Endothelial cell (in vitro differentiated cells): ENCODE results near the gene KLHDC9. TPM values are rescaled to one million over a fixed set of nuclear protein-coding genes. Genes with fewer than 3 reads are reported as not detected.

Source experiments
- DNase-seq: peaks from one replicate; pipeline ENCODE4 v3.0.0; 2021; ENCODE audit warnings: low spot score
- H3K27ac Mint-ChIP-seq: one replicate; pipeline ENCODE4 v1.8.0; 2021; ENCODE audit warnings: mixed read lengths, inconsistent platforms; ENCODE audit not compliant: unreplicated experiment
- H3K27me3 Mint-ChIP-seq: one replicate; pipeline ENCODE4 v1.8.0; 2021; ENCODE audit warnings: mild to moderate bottlenecking, moderate library complexity, mixed read lengths, inconsistent platforms; ENCODE audit not compliant: unreplicated experiment
- H3K36me3 Mint-ChIP-seq: one replicate; pipeline ENCODE4 v1.8.0; 2021; ENCODE audit warnings: mild to moderate bottlenecking, low read depth, mixed read lengths, inconsistent platforms; ENCODE audit not compliant: unreplicated experiment
- H3K4me1 Mint-ChIP-seq: one replicate; pipeline ENCODE4 v1.8.0; 2021; ENCODE audit warnings: mild to moderate bottlenecking, mixed read lengths, inconsistent platforms; ENCODE audit not compliant: unreplicated experiment
- H3K4me3 Mint-ChIP-seq: one replicate; pipeline ENCODE4 v1.8.0; 2021; ENCODE audit warnings: mild to moderate bottlenecking, mixed read lengths, inconsistent platforms; ENCODE audit not compliant: unreplicated experiment
- H3K9me3 Mint-ChIP-seq: one replicate; pipeline ENCODE4 v1.8.0; 2021; ENCODE audit warnings: mixed read lengths, inconsistent platforms; ENCODE audit not compliant: unreplicated experiment
- total RNA-seq: library from RNA; stranded (reverse); fragmentation: NEBNext Ultra II Directional; extraction: Animal tissue kit (Norgen Biotek cat#: 25700); gene quantifications from one replicate; pipeline ENCODE4 v1.2.1, GENCODE V29; 2021; ENCODE audit not compliant: unreplicated experiment
- TF ChIP-seq, protein P1 (sequence below): fragments of 200-600 bp; sonication (generic); IDR thresholded peaks from one replicate; pipeline ENCODE4 v1.5.0; 2021; ENCODE audit warnings: antibody characterized with exemption; ENCODE audit not compliant: unreplicated experiment

The KLHDC9 gene
- total RNA-seq, 1 donor from 2014 or later = 7.3 TPM

DNA sequence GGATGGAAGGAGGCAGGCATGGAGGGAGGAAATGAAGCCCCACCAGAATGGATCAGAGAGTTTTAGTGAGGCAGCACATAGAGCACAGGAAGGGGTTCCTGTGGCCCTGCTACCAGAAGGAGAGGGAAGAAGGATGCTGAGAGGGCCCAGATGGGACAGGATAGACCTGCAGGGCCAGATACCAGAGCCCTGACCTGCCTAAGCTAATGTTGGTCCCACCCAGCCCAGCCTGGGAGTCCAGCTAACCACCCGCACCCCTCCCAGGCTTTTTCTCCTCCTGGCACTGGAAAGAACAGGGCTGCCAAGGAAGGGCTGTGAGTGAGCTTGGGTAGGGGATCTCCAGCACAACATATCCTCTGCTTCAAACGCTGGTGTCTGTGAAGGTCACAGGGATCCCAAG, 15.7 kb upstream of the KLHDC9 start:
- peaks cover 7% of the 10 kb centered on the region for H3K4me1 Mint-ChIP-seq
- H3K4me3 Mint-ChIP-seq = no peak overlapping the region
- no peaks in the 10 kb centered on the region for H3K9me3 Mint-ChIP-seq
- no peak overlapping the region for H3K27ac Mint-ChIP-seq
- TF ChIP-seq, protein P1, sequence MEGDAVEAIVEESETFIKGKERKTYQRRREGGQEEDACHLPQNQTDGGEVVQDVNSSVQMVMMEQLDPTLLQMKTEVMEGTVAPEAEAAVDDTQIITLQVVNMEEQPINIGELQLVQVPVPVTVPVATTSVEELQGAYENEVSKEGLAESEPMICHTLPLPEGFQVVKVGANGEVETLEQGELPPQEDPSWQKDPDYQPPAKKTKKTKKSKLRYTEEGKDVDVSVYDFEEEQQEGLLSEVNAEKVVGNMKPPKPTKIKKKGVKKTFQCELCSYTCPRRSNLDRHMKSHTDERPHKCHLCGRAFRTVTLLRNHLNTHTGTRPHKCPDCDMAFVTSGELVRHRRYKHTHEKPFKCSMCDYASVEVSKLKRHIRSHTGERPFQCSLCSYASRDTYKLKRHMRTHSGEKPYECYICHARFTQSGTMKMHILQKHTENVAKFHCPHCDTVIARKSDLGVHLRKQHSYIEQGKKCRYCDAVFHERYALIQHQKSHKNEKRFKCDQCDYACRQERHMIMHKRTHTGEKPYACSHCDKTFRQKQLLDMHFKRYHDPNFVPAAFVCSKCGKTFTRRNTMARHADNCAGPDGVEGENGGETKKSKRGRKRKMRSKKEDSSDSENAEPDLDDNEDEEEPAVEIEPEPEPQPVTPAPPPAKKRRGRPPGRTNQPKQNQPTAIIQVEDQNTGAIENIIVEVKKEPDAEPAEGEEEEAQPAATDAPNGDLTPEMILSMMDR = no peak
- no peak for DNase-seq
- no peaks in the 10 kb centered on the region for H3K36me3 Mint-ChIP-seq
- peaks cover 17% of the 10 kb centered on the region for H3K27me3 Mint-ChIP-seq

DNA sequence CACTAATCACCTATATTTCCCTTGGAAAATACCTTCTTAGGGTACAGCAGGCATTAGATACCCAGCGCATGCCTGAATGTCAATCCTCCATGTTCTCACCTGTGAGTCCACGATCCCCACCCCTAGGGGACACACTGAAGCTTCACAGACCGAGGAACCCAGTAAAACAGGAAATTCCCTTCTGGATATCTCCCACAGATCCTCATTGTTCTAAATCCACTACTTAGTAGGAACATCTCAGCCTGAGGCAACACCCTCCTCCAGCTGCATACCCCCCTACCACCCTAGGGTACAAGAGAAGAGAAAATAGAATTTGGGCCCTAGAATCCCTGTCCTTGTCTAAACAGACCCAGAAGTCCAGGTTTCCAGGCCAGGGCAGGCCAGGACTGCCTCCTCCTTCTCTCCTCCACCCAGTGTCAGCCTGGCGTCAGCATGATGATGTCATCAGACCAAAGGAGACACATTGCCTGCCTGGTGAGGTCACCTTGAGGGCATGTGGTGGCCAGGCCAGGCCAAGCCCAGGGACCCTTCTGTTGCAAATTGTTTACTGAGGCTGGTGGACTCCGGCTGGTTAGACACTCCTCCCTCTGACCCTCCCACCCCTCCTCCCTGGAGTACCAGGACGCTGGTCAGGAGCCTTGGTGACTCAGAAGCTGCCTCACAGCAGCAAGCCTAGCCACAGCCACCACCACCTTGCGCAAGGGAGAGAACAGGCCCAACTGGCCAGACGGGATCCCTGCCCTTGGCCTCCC, 15.0 kb upstream of the KLHDC9 start:
- peaks cover 7% of the 10 kb centered on the region for H3K4me1 Mint-ChIP-seq

DNA sequence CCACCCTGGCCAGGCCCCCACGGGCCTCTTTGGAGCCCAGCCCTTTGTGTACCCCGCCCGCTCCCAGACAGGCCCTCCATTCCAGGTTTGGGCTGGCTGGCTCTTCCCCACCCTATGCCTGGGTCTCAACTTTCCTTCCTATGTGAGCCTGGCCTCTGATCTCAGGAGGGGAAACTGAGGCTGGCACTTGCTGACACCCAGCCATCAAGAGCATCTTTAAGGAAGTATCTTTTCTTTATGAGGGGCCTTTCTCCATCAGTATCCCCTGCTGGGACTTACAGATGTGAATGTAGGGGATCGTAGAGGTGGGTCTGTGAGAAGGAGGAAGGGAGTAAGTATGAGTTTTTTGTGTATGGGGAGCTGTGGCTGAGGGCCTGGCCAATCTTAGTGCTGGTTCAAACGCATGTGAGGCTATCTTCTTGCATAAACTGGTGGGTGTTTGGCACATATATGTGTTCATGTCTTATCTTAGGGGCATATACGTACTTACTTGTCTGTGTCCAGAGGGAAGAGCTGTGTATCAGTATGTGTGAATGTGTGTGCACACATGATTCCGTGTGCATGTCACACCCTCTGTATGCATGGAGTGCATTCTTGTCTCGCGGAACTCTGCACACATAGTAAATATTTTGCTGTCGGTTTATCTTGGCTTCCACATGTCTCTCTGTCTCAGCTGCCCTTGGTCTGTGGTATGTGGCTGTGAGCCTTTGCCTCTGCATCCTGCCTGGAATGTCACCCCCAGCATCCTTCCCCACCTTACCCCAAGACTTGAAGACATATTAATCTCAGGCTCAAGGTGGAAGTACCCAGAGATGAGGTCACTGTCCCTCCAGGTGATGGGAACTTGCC, 14.2 kb upstream of the KLHDC9 start:
- no peak for DNase-seq
- Mint-ChIP-seq H3K27ac (no peak overlapping the region), H3K27me3 (peaks cover 18% of the 10 kb centered on the region), H3K36me3 (no peaks in the 10 kb centered on the region), H3K4me1 (peaks cover 10% of the 10 kb centered on the region), H3K9me3 (no peaks in the 10 kb centered on the region), H3K4me3 (peak overlapping the region; percentile 44)
- TF ChIP-seq, protein P1 = no peak

More for the DNA sequence above, 15.0 kb upstream of the KLHDC9 start:
- Mint-ChIP-seq H3K27ac (no peak overlapping the region), H3K4me3 (no peak overlapping the region), H3K36me3 (no peaks in the 10 kb centered on the region), H3K27me3 (peaks cover 20% of the 10 kb centered on the region), H3K9me3 (no peaks in the 10 kb centered on the region)
- no peak for DNase-seq
- TF ChIP-seq, protein P1 = no peak

DNA sequence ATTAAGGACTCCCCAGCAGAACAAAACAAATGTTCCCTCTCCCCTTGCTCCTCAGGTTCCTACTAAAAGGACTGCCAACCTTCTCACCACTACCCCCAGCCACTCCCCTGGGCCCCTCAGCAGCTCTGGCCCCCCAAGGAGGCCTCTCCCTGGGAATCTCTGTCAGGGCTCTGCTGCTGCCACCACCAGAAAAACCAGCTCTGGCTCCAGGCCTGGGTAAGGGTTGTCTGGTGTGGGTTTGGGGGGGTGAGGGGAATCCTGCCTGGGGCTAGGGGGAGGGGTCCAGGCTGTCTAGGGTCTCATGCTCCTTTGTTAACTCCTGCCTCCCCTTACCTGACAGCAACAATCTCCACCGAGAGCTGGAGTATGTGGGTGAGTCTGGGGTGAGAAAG, 13.6 kb upstream of the KLHDC9 start:
- H3K27ac Mint-ChIP-seq = no peak overlapping the region
- H3K27me3 Mint-ChIP-seq = peaks cover 18% of the 10 kb centered on the region
- TF ChIP-seq, protein P1 = no peak
- no peak for DNase-seq
- no peak overlapping the region for H3K4me3 Mint-ChIP-seq
- no peaks in the 10 kb centered on the region for H3K36me3 Mint-ChIP-seq
- peaks cover 11% of the 10 kb centered on the region for H3K4me1 Mint-ChIP-seq
- H3K9me3 Mint-ChIP-seq = no peaks in the 10 kb centered on the region

DNA sequence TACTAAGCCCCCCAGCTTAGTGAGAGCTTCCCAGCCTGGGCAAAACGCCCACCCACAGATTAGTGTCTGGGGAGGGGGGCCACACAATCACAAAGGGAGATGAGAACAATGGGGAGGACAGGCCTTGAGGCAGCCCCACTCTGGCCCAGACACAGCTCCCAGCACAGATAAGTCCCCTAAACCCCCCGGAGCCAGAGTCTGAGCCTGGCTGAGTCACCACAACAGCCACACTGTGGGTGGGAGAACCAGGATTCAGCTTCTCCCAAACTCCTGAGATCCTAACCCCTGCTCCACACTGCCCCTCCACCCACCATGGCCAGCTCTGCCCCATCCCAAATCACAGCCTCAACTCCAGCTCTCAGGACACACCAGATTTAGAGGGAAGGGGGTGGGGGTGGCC, 13.0 kb upstream of the KLHDC9 start:
- Mint-ChIP-seq H3K27me3 (peaks cover 18% of the 10 kb centered on the region), H3K9me3 (no peaks in the 10 kb centered on the region), H3K4me1 (peaks cover 11% of the 10 kb centered on the region), H3K27ac (no peak overlapping the region), H3K36me3 (no peaks in the 10 kb centered on the region), H3K4me3 (no peak overlapping the region)
- DNase-seq = no peak
- TF ChIP-seq, protein P1 = no peak
